NCI-H774 (cell line): Measurements from ENCODE around the gene HPSE2.

Experiments
- DNase-seq: peaks from one replicate; lab custom pipeline; 2025; lab: John Stamatoyannopoulos, UW

Gene HPSE2

GRCh38 chr10:98675902-98676301 lies 559.8 kb downstream of the HPSE2 start:
- no peak for DNase-seq

- no peak for DNase-seq
Measured at GRCh38 chr10:98673171-98673782, 562.4 kb downstream of the HPSE2 start.

GRCh38 chr10:98667081-98667480 lies 568.6 kb downstream of the HPSE2 start:
- DNase-seq, result no peak

- DNase-seq, result no peak
Measured at GRCh38 chr10:98666276-98666675, 569.4 kb downstream of the HPSE2 start.

- DNase-seq, result no peak
Measured at GRCh38 chr10:98664329-98665042, 571.2 kb downstream of the HPSE2 start.

DNA sequence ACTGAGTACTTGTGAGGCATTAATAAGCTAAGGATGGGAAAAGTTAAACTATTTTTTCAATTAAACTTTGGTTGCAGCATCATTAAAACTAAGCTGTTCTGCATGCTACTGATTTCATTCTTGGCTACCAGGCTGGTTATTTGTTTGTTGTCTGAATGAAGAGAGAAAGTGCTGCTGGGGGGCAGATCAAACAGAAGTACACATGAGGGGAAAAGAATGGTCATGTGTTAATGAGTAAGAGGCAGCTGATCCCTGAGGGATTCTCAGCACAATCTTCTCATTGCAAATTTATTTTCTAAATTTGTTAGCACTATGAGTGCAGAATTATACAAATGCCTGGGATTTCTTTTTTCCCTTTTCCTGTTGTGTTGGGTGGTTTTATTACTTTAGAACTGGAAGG lies 575.7 kb downstream of the HPSE2 start:
- DNase-seq, result no peak

DNA sequence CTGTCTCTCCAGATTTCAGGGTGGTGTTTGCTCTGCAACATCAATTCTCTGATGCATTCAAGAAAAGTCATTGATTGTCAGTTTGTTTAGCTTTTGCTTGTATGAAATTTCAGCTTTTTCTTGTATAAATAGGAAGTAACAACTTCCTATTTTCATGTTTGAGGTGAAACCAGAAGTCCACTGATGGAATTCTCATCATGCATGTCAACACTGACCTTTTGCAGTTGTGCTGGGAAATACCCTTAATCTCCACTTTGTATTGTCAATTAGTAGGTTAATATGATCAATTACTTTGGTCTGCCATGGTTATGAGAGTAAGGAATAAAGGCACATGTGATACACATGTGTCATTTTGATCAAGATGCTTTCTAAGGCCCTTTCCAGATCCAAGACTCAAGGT lies 580.2 kb downstream of the HPSE2 start:
- DNase-seq, result no peak

DNA sequence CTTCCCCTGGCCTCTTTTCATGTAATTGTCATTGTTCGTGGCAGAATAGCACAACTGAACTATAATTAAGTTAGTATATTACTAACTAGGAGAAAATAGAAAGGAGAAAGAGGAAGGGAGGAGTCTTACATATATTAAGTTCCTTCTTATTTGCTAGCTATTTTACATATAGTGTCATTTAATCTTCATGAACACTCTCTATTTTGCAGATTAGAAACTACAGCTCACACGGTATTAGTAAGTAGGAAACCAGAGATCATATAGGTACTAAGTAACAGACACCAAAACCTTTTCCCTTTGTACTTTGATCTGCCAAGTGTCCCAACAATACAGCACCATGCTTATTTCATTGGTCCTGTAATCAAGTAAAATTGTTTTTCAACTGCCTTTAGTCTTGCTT lies 586.5 kb downstream of the HPSE2 start:
- DNase-seq, result no peak

GRCh38 chr10:98646998-98647917 lies 588.4 kb downstream of the HPSE2 start:
- no peak for DNase-seq

DNA sequence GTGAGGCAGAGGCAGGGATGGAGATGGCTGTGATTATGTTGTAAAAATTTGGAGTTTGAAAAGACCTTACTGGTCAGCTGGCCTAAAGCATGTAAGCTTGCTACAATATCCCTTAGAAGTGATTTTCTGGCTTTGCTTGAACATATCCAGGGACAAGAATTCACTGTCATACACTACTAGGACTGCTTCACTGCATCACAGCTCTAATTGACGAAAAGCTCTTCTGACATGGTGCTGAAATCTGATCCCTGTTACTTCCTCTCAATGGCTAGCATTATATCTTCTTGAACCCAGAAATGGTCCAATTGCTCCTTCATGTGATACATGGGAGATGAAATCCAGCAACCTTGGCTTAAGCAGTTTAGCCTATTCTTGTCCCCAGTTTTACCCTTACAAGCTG lies 591.2 kb downstream of the HPSE2 start:
- no peak for DNase-seq

- DNase-seq, result no peak
Measured at GRCh38 chr10:98642281-98642680, 593.4 kb downstream of the HPSE2 start.

GRCh38 chr10:98638920-98639319 lies 596.7 kb downstream of the HPSE2 start:
- DNase-seq, result no peak

DNA sequence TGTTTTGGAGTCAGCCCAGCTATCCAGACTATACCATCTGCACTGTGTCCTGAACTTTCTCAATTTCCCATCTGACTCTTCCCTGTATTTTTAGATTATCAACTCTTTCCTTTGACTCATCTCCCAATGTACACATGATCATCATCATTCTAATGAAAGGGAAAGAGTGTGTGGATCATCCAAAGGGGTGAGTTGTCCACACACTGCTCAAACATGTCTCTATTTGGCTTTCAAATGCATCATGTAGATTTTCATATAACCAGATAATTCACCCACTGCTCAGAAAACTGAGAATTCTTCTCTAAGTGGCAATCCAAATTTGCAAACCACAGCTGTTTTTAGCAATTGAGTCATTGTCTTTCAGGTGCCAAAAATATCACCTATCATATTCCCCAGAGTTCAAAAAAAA lies 598.7 kb downstream of the HPSE2 start:
- DNase-seq, result no peak

DNA sequence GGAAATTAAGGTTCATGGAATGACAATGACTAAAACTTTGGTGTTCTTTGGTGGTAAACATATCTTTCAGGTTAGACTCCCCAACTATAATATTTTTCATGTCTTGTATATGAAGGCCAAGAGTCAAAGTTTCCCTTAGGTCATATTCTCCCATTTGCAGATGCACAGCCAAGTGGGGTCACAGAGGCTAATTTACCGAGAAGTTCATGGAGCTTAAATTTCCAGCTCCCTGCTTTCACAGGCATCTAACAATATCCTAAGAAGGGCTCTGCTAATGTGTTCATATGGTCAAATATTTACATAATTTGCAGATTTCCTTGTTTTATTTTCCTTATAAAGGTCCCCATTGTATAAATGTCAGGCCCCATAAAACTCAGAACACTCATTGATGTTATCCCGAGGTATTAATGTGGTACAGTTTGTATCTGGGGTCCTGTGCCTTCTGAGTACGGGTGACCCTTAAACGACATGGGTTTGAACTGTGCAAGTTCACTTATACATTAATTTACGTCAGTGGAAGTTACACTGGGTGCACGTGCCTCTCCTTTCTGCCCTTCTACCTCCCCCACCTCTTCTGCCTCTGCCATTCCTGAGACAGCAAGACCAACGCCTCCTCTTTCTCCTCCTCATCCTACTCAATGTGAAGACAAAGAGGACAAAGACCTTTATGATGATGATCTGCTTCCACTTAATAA lies 603.0 kb downstream of the HPSE2 start:
- DNase-seq, result no peak

DNA sequence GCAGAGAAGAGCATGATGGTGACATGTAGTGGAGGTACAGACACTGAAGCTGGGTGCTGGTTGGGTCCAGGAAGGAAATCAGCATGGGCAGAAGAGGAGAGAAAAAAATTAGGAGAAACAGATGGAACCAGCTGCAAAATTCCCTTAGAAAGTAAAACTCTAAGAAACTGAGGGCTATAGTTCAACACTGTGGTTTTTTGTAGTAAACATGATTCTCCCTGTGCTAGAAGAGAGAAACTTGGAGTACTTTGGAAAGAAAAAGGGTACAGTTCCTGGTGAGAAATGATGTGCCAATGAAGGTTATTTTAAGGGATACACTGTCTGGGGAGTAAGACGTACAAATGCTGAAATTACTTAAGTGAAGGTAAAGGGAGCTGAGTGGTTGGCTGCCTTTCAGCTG lies 607.4 kb downstream of the HPSE2 start:
- DNase-seq, result no peak

DNA sequence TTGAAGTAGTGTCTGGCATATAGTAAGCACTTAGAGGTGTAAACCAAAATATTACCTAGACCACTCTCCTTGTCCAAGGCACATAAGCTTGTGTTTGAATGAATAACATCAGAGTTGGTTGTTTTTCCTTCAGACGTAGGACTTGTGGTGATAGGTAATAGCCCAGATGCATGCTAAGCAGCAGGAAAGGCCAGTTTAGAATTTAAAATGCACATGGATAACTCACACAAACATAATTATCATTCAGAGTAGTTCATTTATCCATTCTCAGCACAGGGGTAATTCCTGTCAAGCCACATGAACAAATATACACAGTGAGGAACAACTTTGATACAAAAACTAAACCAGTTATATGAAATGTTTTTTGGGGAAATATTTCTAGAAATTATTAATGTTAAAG lies 607.9 kb downstream of the HPSE2 start:
- DNase-seq, result no peak

- no peak for DNase-seq
Measured at GRCh38 chr10:98624963-98625362, 610.7 kb downstream of the HPSE2 start.

- DNase-seq, result no peak
Measured at GRCh38 chr10:98623176-98623575, 612.5 kb downstream of the HPSE2 start.

- no peak for DNase-seq
Measured at GRCh38 chr10:98621630-98622029, 614.0 kb downstream of the HPSE2 start.

- no peak for DNase-seq
Measured at GRCh38 chr10:98620503-98620902, 615.1 kb downstream of the HPSE2 start.

- DNase-seq, result no peak
Measured at GRCh38 chr10:98619446-98619845, 616.2 kb downstream of the HPSE2 start.

GRCh38 chr10:98617906-98618520 lies 617.6 kb downstream of the HPSE2 start:
- no peak for DNase-seq
